NK-92 (cell line): ENCODE data around the gene MIDN.
A peak's percentile ranks its signal among the peaks of the same experiment; 100 is the strongest.

Experiments
- DNase-seq: peaks from one replicate; lab custom pipeline; 2025; ENCODE audit not compliant: unreplicated experiment; lab: John Stamatoyannopoulos, UW

Gene MIDN

DNA sequence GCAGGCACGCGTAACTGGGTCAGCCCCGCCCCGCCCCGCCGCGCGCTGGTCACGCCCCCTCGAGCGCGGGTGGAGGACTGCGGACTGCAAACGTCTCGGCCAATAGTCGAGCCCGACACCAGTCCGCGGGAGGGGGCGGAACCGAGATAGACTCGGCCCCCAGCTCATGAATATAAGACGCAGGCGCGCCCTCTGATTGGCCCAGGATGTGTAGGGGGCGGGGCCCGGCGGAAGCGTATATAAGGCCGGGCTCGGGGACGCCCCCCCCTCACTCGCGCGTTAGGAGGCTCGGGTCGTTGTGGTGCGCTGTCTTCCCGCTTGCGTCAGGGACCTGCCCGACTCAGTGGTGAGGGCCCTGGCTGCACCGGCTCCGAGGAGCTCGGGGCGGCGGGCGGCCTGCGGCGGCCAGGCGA lies 20.7 kb downstream of the MIDN start, which contains the start of gene CIRBP:
Gene CIRBP (plus strand): TSS at position 268 of the 413 bp plus-strand sequence. CDS start 1,602 bp downstream, outside the sequence.
- DNase-seq = peak; percentile 82

DNA sequence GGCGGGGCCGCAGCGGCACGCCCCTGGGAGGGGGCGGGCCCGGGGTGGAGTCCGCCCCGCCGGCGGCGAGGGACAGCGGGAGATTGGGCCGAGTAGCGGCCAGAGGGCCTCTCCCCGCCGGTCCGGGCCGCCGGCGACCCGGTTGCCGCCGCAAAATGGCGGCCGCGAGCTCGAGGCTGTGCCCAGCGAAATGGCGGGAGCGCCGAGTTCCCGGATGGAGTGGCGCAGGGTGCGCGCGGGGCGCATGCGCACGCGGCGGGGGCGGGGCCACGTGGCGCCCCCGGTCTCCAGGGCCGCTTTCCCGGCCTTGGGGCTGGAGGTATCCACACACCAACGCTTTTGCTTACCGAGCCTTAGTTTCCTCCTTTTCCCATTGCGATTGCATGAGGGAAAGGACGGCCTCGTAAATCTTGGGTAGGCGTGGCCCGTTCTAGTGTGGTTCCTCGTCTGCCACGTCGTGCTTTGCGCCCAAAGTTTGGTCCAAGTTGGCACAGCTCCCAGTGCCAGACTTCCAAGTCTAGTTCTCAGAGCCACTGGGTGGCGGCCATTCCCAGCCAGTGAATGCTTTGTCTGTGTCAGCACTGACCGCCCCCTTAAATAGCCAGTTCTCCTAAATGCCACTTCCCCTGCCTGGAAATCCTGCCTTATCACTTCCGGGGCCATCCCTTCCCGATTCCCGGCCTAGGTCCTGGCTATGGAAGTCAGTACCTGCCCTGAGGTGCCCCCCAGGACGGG lies 21.3 kb downstream of the MIDN start:
- no peak for DNase-seq

GRCh38 chr19:1270213-1270853 lies 21.9 kb downstream of the MIDN start:
- DNase-seq = no peak

DNA sequence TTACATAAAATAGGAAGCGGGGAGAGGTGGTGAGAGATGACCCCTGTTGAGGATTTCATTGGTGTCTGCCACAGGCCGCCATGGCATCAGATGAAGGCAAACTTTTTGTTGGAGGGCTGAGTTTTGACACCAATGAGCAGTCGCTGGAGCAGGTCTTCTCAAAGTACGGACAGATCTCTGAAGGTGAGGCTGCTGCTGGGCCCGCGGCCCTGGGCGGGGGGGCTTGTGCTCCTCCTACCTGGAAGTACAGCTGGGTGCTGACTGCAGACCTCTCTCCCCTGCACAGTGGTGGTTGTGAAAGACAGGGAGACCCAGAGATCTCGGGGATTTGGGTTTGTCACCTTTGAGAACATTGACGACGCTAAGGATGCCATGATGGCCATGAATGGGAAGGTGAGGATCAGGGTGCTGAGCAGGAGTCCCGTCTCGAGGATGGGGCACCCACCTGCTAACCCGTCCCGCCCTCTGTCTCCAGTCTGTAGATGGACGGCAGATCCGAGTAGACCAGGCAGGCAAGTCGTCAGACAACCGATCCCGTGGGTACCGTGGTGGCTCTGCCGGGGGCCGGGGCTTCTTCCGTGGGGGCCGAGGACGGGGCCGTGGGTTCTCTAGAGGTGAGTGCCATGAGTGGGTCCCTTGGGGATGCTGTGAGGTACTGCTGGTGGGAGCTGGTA lies 22.6 kb downstream of the MIDN start:
- DNase-seq = no peak

- DNase-seq = no peak
These were observed 23.4 kb downstream of the MIDN start for GRCh38 chr19:1271528-1272422.

DNA sequence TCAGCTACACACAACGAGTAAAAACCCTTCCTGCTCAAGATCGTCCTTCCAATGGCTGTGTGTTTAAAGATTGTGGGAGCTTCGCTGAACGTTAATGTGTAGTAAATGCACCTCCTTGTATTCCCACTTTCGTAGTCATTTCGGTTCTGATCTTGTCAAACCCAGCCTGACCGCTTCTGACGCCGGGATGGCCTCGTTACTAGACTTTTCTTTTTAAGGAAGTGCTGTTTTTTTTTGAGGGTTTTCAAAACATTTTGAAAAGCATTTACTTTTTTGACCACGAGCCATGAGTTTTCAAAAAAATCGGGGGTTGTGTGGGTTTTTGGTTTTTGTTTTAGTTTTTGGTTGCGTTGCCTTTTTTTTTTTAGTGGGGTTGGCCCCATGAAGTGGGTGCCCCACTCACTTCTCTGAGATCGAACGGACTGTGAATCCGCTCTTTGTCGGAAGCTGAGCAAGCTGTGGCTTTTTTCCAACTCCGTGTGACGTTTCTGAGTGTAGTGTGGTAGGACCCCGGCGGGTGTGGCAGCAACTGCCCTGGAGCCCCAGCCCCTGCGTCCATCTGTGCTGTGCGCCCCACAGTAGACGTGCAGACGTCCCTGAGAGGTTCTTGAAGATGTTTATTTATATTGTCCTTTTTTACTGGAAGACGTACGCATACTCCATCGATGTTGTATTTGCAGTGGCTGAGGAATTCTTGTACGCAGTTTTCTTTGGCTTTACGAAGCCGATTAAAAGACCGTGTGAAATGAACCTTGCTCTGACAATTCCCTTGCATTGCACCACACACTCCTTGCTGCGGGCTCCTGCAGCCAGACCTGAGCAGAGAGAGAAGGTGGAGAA lies 24.3 kb downstream of the MIDN start:
- DNase-seq = no peak

GRCh38 chr19:1273263-1274041 lies 25.1 kb downstream of the MIDN start:
- DNase-seq = no peak

- DNase-seq = no peak
These were observed 25.9 kb downstream of the MIDN start for GRCh38 chr19:1274081-1274851.

GRCh38 chr19:1274852-1275259 lies 26.5 kb downstream of the MIDN start:
- DNase-seq = no peak

DNA sequence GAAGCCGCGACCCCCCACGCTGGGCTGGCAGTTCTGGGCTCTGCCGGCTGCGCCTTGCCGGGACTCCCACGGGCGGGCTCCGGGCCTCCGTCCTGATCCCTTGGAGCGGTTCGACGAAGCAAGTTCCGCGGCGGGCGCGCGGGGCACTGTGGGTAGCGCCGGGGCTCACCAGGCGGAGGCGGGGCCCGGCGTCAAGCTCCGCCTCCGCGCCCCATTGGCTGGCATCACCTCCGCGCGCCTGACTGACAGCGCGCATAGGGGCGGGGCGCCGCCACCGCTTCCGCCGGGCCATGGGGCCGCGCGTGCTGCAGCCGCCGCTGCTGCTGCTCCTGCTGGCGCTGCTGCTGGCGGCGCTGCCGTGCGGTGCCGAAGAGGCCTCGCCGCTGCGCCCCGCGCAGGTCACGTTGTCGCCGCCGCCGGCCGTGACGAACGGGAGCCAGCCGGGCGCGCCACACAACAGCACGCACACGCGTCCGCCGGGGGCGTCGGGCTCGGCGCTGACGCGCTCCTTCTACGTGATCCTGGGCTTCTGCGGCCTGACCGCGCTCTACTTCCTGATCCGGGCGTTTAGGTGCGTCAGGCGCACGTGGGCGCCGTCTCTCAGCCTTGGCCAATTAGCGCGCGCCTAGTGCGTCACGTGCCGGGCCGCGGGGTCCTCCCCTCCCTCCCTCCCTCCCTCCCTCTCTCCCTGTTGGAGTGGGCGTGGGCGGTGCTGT lies 27.0 kb downstream of the MIDN start, which contains the start of gene FAM174C:
Gene FAM174C (plus strand): TSS at position 271 of the 716 bp plus-strand sequence. CDS start 20 bp downstream, at position 291.
- peak; percentile 73 for DNase-seq

- no peak for DNase-seq
These were observed 27.7 kb downstream of the MIDN start for GRCh38 chr19:1275976-1276627.

GRCh38 chr19:1276628-1277022 lies 28.2 kb downstream of the MIDN start:
- no peak for DNase-seq

DNA sequence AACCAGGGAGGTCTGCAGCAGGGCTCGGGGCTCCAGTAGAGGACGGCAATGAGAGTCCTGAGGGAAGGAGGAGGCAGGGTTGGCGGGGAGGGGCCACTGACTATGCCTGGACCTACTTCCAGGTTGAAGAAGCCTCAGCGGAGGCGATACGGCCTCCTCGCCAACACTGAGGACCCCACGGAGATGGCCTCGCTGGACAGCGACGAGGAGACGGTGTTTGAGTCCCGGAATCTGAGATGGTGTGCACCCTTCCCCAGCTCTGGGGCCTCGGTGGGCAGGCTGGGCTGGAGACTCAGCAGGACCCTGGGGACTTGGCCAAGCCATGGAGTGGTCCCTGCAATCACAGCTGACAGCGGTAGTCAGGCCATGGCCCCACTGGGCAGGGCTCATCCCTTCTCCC lies 28.7 kb downstream of the MIDN start:
- DNase-seq = no peak

- no peak for DNase-seq
These were observed 29.7 kb downstream of the MIDN start for GRCh38 chr19:1278074-1278473.

- no peak for DNase-seq
These were observed 30.6 kb downstream of the MIDN start for GRCh38 chr19:1278713-1279660.

DNA sequence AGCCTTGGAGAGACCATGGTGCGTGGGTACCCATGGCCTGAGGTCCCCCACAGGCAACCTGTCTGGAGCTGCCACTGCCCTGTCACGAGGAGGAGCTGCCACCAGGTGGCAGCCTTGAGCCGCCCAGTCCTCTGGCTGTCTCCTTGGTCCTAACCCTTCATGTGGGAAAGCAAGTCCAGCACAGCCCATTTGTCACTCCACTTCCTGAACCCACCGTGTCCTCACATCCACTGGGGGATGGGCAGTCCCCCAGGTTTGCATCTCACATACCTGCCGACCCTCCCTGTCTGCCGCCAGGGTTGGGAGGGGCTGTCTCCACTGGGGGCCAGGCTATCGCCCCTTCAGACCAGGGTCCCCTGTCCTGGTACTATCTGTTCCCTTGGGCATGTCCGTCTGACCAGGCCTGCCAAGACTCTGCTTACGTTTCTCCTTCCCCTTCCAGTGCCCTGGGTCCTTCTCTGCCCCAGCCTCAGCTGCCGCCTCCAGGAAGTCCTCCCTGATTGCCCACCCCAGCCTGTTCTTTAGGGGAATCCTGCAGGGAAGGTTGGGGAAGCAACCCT lies 31.5 kb downstream of the MIDN start:
- no peak for DNase-seq
